ENCODE data around the gene DNAAF3.
"Not testable (repeated sequence)": the region's sequence is repeated elsewhere in the genome, so short reads cannot be mapped to it uniquely, and the experiment has no call there.

The DNAAF3 gene

DNA sequence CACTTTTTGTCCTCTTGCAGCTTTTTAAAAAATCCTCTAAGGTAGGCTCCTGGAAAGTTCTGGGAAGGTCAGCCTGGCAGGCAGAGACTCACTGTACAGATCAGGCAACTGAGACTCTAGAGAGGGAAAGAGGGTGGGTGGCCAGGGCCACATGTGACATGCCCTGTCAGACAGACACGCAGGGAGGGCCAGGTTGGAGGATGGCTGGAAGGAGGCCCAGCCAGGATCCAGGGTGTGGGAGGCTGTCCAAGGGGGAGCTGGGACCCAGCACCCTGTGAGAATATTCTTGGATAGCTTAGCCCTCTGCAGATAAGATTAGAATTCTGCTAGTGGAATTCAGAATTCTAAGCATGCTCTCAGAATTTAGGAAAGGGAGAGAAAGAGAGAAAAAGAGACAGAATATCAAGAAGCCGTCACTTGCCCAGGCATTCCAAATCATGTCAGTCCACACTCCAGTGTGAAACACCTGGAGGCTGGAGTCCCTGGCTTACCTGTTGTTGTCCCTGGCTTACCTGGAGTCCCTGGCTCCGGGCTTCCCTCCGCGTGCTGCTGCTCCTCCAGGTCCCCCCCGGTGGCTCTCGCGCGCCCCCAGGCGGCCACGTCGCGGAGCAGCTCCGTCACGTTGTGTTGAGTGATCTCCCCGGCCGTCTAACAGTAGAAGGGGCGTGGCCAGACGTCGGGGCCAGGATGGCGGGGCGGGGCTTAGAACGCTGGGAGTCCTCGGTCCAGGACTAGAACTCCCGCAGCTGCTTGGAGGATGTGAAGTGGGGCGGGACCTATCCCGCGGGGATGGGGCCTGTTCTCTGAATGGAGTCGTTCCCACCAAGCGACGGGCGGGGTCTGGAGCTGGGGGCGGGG is 6.1 kb downstream of the DNAAF3 start:
- H3K4me1 ChIP-seq (ENCODE audit: control insufficient read depth, low read depth, low read length): peaks cover 14% of the 10 kb centered on the region
- H3K27ac ChIP-seq (ENCODE audit: low read length): no peak overlapping the region
- H3K27me3 ChIP-seq (ENCODE audit: control insufficient read depth, insufficient read depth, low read length): peaks cover 19% of the 10 kb centered on the region
- H3K9ac ChIP-seq (ENCODE audit: low read length): no peak overlapping the region
- no peak overlapping the region for H3K4me3 ChIP-seq (ENCODE audit: low read length)
- no peaks in the 10 kb centered on the region for H3K9me3 ChIP-seq (ENCODE audit: control insufficient read depth, low read depth, low read length)
- no peaks in the 10 kb centered on the region for H3K36me3 ChIP-seq (ENCODE audit: control insufficient read depth, low read depth, low read length)

DNA sequence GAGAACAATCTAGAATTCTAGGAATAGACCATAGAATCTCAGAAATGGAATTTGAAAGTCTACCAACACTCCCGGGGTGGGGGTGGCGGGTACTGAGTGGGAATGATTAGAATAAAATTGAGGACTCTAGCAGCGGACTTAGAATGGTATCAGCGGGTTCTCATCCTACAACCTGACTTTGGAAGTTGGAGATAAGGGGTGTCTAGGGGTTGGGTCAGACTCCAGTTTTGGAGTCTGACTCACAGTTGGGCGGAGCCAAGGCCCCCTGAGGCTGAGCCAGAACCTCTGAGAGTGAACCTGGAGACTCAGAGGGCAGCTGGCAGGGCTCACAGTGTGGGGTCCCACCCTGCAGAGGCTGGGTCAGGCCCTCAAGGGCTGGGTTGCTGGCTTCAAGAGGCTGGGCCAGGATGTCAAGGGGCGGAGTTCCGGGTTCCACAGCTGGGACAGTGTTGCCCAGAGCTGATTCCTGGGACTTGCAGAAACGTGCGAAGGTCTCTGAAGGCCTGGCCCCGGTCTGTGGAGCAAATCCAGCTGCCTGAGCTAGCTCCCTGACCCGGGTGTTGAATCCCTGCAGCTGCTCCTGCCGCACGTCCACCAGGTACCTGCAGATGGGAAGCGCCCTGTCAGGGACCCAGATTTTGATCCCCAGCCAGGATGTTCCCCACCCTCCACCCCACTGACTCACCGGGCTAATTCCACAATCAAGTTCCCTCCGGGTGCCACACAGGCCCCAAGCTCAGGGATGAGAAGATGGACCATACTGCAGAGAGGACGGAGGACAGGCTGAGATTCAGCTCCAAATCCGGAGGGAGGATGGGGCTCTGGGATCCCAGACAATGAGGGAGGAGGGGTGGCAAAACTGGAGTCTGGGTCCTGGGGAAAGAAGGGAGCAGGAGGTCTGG is 7.3 kb downstream of the DNAAF3 start:
- H3K4me1 ChIP-seq (ENCODE audit: control insufficient read depth, low read depth, low read length): peaks cover 14% of the 10 kb centered on the region
- H3K27me3 ChIP-seq (ENCODE audit: control insufficient read depth, insufficient read depth, low read length): peaks cover 19% of the 10 kb centered on the region
- H3K9ac ChIP-seq (ENCODE audit: low read length): no peak overlapping the region
- H3K27ac ChIP-seq (ENCODE audit: low read length): no peak overlapping the region
- no peaks in the 10 kb centered on the region for H3K9me3 ChIP-seq (ENCODE audit: control insufficient read depth, low read depth, low read length)
- H3K4me3 ChIP-seq (ENCODE audit: low read length): no peak overlapping the region
- H3K36me3 ChIP-seq (ENCODE audit: control insufficient read depth, low read depth, low read length): no peaks in the 10 kb centered on the region

DNA sequence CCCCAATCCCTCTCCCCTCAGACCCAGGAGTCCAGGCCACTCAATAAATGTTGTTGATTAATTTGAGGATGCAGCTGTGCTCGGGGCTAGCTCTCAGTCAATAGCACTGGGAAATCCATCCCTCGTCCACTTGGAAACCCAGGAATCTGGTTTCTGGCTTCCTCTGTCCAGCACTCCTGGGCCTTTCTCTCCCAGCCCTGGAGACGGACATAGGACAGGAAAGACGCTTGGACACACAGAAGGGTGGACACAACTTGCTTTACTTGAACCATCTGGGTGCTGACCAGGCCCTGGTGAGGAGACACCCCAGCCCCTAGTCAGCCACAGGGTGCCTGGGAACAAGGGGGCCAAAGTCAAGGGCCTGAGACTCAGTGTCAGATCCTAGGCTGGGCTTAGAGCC is 8.0 kb downstream of the DNAAF3 start:
- Histone ChIP-seq H3K27me3 (ENCODE audit: control insufficient read depth, insufficient read depth, low read length) (peaks cover 19% of the 10 kb centered on the region), H3K36me3 (ENCODE audit: control insufficient read depth, low read depth, low read length) (no peaks in the 10 kb centered on the region), H3K9ac (ENCODE audit: low read length) (no peak overlapping the region), H3K9me3 (ENCODE audit: control insufficient read depth, low read depth, low read length) (no peaks in the 10 kb centered on the region), H3K27ac (ENCODE audit: low read length) (no peak overlapping the region), H3K4me1 (ENCODE audit: control insufficient read depth, low read depth, low read length) (peaks cover 14% of the 10 kb centered on the region), H3K4me3 (ENCODE audit: low read length) (no peak overlapping the region)

DNA sequence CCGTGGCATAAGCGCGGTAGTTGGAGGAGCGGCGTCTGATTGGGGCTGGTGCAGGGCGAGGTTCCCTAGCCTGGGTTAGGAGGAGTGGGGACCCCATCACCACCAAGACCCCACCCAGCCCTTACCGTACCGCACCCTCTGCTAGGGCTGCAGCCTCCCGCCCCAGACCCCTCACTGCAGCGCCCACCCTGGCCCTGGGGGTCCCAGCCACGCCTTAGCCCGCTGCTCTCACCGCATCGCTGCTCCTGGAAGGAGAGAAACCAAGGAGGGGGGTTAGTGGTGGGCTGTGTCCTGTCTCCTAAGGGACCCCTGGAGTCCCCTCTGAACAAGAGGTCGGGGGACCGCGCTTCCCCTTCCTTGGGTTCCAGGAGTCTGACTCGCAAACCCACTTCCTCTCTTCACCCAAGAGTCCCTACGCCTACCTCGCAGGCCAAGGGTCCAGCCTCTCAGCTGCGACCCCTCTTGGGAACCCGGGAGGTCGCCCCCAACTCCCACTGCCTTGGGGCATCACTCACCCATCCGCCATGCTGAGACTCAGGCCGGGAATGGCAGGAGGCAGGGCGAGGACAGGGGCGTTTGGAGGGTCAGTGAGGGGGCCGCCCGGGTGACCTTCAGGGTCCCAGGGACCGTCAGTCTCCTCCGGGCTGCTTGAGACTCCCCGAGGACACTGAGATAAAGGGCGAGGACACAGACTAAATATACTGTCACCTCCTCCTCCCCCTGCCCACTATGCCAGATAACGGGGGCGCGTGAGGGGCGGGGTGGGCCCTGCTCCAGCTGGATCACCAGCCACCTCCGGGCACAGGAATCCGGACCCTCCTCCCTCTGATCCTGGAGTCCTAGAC is 9.1 kb downstream of the DNAAF3 start, which contains the start of gene TNNI3:
TNNI3 (minus strand) TSS at position 669 of the 845 bp plus-strand sequence; CDS start at position 526, 143 bp downstream.
- Histone ChIP-seq H3K4me1 (ENCODE audit: control insufficient read depth, low read depth, low read length) (peaks cover 14% of the 10 kb centered on the region), H3K9ac (ENCODE audit: low read length) (peak within 1 kb of the TSS; percentile 50), H3K27me3 (ENCODE audit: control insufficient read depth, insufficient read depth, low read length) (peaks cover 14% of the 10 kb centered on the region)

DNA sequence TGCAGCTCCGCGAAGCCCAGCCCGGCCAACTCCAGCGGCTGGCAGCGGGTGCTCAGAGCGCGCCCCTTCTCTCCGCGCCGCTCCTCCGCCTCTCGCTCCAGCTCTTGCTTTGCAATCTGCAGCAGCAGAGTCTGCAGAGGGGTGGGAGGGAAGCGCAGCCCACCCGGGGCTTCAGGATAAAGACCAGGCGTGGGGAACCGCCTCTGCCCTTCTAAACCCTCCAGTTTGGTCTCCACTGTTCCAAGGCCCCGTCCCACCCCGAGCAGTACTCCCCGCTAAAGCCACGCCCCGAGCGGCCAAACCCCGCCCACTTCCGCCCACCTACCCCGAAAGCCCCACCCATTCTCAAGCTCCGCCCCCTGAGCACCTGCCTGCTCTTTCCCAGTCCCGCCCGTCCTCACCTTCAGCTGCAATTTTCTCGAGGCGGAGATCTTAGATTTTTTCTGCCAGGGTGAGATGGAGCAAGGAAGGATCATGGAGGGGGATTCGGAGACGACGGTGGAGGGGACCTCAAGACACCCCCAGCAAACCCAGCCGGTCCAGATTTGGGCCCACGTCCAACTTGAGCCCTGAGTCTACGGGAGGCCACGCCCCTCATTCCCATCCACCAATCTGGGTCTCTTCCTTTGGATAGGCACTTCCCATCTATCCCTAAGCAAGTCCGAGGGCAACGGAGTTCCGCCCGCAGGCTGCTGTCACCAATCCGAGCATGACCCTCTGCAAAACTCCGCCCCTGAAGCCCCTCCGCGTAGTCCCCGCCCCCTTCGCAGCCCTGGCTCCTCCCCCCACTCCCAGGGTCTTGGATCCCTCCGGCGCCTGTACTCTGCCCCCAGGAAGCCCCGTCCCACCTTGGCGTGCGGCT is 10.0 kb downstream of the DNAAF3 start:
- Histone ChIP-seq H3K4me3 (ENCODE audit: low read length) (peak overlapping the region; percentile 75), H3K4me1 (ENCODE audit: control insufficient read depth, low read depth, low read length) (peaks cover 14% of the 10 kb centered on the region), H3K27ac (ENCODE audit: low read length) (no peak overlapping the region), H3K27me3 (ENCODE audit: control insufficient read depth, insufficient read depth, low read length) (peaks cover 6% of the 10 kb centered on the region), H3K36me3 (ENCODE audit: control insufficient read depth, low read depth, low read length) (no peaks in the 10 kb centered on the region), H3K9me3 (ENCODE audit: control insufficient read depth, low read depth, low read length) (no peaks in the 10 kb centered on the region), H3K9ac (ENCODE audit: low read length) (peak overlapping the region; percentile 50)

More for the DNA sequence above, 9.1 kb downstream of the DNAAF3 start, which contains the start of gene TNNI3:
- no peak within 1 kb of the TSS for H3K27ac ChIP-seq (ENCODE audit: low read length)
- H3K36me3 ChIP-seq (ENCODE audit: control insufficient read depth, low read depth, low read length): no peaks in the 10 kb centered on the region
- no peaks in the 10 kb centered on the region for H3K9me3 ChIP-seq (ENCODE audit: control insufficient read depth, low read depth, low read length)
- peak within 1 kb of the TSS; percentile 75 for H3K4me3 ChIP-seq (ENCODE audit: low read length)

DNA sequence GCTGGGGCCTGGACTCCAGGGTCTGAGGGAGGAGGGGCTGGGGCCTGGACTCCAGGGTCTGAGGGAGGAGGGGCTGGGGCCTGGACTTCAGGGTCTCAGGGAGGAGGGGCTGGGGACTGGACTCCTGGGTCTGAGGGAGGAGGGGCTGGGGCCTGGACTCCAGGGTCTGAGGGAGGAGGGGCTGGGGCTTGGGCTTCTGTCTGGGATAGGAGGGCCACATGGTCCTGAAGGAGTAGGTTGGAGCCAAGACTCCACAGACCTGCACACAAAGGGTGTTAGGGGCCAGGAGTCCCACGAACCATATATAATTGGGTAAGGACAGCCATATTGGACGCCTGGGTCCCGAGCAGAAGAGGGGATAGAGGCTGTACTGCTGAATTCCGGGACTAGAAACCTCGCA is 10.6 kb downstream of the DNAAF3 start:
- not testable (repeated sequence) for H3K36me3 ChIP-seq (ENCODE audit: control insufficient read depth, low read depth, low read length); H3K27me3 ChIP-seq (ENCODE audit: control insufficient read depth, insufficient read depth, low read length); H3K27ac ChIP-seq (ENCODE audit: low read length); H3K9me3 ChIP-seq (ENCODE audit: control insufficient read depth, low read depth, low read length)
- Histone ChIP-seq H3K4me1 (ENCODE audit: control insufficient read depth, low read depth, low read length) (peaks cover 14% of the 10 kb centered on the region), H3K9ac (ENCODE audit: low read length) (peak overlapping the region; percentile 50), H3K4me3 (ENCODE audit: low read length) (peak overlapping the region; percentile 75)

DNA sequence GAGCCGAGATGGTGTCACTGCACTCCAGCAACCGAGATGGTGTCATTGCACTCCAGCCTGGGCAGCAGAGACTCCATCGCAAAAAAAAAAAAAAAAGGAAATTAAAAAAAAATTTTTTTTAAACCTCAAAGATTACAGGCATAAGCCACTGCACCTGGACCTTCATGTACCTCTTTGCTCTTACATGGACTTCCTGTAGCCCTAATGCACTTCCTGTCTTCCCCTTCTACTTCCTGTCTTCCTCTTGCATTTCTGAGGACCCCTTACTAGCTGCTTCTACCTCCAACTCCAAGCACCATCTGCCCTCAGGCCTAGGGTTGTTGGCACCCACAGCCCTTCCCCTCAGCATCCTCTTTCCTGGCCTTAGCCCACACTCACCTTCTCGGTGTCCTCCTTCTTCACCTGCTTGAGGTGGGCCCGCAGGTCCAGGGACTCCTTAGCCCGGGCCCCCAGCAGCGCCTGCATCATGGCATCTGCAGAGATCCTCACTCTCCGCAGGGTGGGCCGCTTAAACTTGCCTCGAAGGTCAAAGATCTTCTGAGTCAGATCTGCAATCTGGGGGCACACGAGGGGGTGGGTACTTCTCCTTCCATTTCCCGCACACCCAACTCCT is 12.7 kb downstream of the DNAAF3 start:
- Histone ChIP-seq H3K36me3 (ENCODE audit: control insufficient read depth, low read depth, low read length) (peaks cover 3% of the 10 kb centered on the region), H3K9ac (ENCODE audit: low read length) (no peak overlapping the region), H3K4me1 (ENCODE audit: control insufficient read depth, low read depth, low read length) (peaks cover 15% of the 10 kb centered on the region), H3K4me3 (ENCODE audit: low read length) (no peak overlapping the region), H3K27me3 (ENCODE audit: control insufficient read depth, insufficient read depth, low read length) (no peaks in the 10 kb centered on the region), H3K27ac (ENCODE audit: low read length) (no peak overlapping the region), H3K9me3 (ENCODE audit: control insufficient read depth, low read depth, low read length) (no peaks in the 10 kb centered on the region)

DNA sequence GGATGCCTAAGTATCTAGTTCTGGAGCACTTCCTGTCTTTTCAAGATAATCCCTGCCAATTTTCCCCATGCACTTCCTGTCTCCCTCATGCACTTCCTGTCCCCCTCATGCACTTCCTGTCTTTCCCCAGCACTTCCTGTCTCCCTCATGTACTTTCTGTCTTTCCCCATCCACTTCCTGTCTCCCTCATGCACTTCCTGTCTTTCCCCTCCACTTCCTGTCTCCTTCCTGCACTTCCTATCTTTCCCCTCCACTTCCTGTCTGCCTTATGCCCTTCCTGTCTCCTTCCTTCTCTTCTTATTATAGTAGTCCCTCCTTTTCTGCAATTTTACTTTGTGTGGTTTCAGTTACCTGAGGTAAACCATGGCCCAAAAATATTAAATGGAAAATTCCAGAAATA is 14.4 kb downstream of the DNAAF3 start:
- Histone ChIP-seq H3K4me1 (ENCODE audit: control insufficient read depth, low read depth, low read length) (peaks cover 22% of the 10 kb centered on the region), H3K27me3 (ENCODE audit: control insufficient read depth, insufficient read depth, low read length) (no peaks in the 10 kb centered on the region), H3K36me3 (ENCODE audit: control insufficient read depth, low read depth, low read length) (peaks cover 3% of the 10 kb centered on the region), H3K9me3 (ENCODE audit: control insufficient read depth, low read depth, low read length) (no peaks in the 10 kb centered on the region), H3K4me3 (ENCODE audit: low read length) (no peak overlapping the region), H3K27ac (ENCODE audit: low read length) (no peak overlapping the region), H3K9ac (ENCODE audit: low read length) (no peak overlapping the region)

DNA sequence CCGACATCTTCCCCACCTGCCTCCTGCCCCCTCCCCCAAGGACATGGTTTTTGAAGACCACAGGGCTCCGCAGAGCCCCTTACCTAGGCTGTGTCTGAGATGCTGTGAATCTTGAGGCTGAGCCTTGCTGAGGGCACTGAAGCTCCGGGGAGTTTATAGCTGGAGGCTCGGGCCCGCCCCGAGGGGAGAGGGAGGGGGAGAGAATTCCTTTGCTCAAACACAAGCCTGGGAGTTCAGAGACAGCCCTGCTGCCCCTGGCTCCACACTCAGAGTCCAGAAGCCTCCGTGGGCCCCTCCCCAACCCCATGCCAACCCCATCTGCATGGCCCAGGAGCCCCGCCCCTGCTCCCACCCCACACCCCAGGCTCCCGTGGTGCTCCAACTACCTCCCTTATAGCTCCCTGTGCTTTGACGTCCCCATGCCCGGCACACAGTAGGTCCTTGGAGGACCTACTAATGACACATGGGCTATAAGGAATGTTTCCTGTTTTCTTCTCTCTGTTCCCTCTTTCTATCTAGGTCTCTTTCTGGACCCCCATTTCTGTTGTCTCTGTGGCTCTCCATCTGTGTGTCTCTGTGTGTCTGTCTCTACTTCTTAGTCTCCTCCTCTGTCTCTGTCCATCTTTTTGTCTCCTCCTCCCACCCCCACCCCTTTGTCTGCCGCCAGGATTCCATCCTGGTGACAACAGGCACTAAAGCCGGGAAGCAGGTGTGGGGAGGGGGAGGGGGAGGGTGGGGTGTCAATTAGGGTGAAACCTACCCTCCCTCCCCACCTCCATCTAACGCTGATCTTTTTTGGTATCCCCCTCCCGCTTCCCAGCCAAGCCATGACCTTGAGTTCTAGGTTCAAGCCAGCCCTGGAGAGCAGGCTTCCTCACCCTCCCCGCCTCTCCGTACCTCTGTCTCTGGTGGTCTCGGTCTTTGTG is 17.1 kb downstream of the DNAAF3 start, which contains the start of gene TNNT1:
TNNT1 (minus strand) TSS at position 129 of the 926 bp plus-strand sequence. CDS start 2,049 bp downstream, outside the sequence.
- Histone ChIP-seq H3K27ac (ENCODE audit: low read length) (no peak within 1 kb of the TSS), H3K4me1 (ENCODE audit: control insufficient read depth, low read depth, low read length) (peaks cover 22% of the 10 kb centered on the region), H3K9me3 (ENCODE audit: control insufficient read depth, low read depth, low read length) (no peaks in the 10 kb centered on the region), H3K36me3 (ENCODE audit: control insufficient read depth, low read depth, low read length) (peaks cover 3% of the 10 kb centered on the region), H3K4me3 (ENCODE audit: low read length) (peak within 1 kb of the TSS; percentile 29), H3K27me3 (ENCODE audit: control insufficient read depth, insufficient read depth, low read length) (no peaks in the 10 kb centered on the region), H3K9ac (ENCODE audit: low read length) (no peak within 1 kb of the TSS)

Measured in iPS-18a (cell line).